Stomach (tissue), 9 donors: ENCODE results near the gene CCDC106. TPM values are rescaled to one million over a fixed set of nuclear protein-coding genes. Genes with fewer than 3 reads are reported as not detected.

Experiments used
- DNase-seq, 2 donors: peaks; one replicate each; pipeline versions ENCODE4 v3.0.0 to v3.0.0-alpha.2; 2013 to 2019
- H3K27ac ChIP-seq, 5 donors: fragments of 200-600 bp in 4 of 5; sonication (generic) in 4 of 5; one replicate each; pipeline ENCODE4 v1.5.1; 2013 to 2019; ENCODE audit warnings: mild to moderate bottlenecking in 1 of 5, moderate library complexity in 1 of 5
- H3K27me3 ChIP-seq, 3 donors: fragments of 200-600 bp; sonication (generic); one replicate each; pipeline ENCODE4 v1.5.1; 2017 to 2019; ENCODE audit warnings: mixed run types in 1 of 3
- H3K36me3 ChIP-seq, 4 donors: fragments of 200-600 bp; sonication (generic); 1 replicate in 3 of 4; 2 replicates in 1 of 4; pipeline ENCODE4 v1.5.1; 2016 to 2019
- H3K4me1 ChIP-seq, 4 donors: fragments of 200-600 bp; sonication (generic); one replicate each; pipeline ENCODE4 v1.5.1; 2016 to 2019
- H3K4me3 ChIP-seq, 4 donors: fragments of 200-600 bp; sonication (generic) in 3 of 4; one replicate each; pipeline ENCODE4 v1.5.1; 2016 to 2019; ENCODE audit warnings: mild to moderate bottlenecking in 1 of 4
- H3K9me3 ChIP-seq, 4 donors: fragments of 200-600 bp; sonication (generic); one replicate each; pipeline ENCODE4 v1.5.1; 2016 to 2019
- EP300 ChIP-seq: sonication (generic); formaldehyde crosslinking; IDR thresholded peaks from one replicate; pipeline ENCODE4 v1.6.1; 2017; ENCODE audit warnings: antibody characterized with exemption
- POLR2A ChIP-seq, 4 donors: fragments of 450-650 bp; IDR thresholded peaks; one replicate each; pipeline ENCODE4 v1.6.1; 2016; ENCODE audit warnings: antibody characterized with exemption in 4 of 4, control low read depth in 2 of 4, mild to moderate bottlenecking in 1 of 4, moderate library complexity in 1 of 4
- POLR2AphosphoS5 ChIP-seq, 3 donors: sonication (generic); formaldehyde crosslinking; IDR thresholded peaks; one replicate each; pipeline ENCODE4 v1.6.1; 2016; ENCODE audit warnings: antibody characterized with exemption in 3 of 3
- WGBS, 5 donors: extraction: QIAGEN DNeasy Blood & Tissue Kit in 3 of 5; methylation state at CpG; one replicate each; pipeline versions ENCODE4 v1.1.5 to v1.1.7; 2013 to 2018; 5-methylcytosine and 5-hydroxymethylcytosine counted together
- intact Hi-C: fragments of 100-400 bp; cut with DNase I; formaldehyde crosslinking; loops from one replicate; pipeline ENCODE4 v1.15.1; 2023; ENCODE audit warnings: low total_unique reads
- polyA plus RNA-seq, 3 donors: library from polyadenylated mRNA; stranded (reverse); fragments of 200-250 nt; gene quantifications; one replicate each; pipeline ENCODE4 v1.2.3, GENCODE V29; 2013
- total RNA-seq, 5 donors: library from RNA; depleted of rRNA; stranded (reverse); fragments of >200 nt; gene quantifications; one replicate each; pipeline versions ENCODE4 v1.1.0 to v1.2.3, GENCODE V29; 2014 to 2016
- TF ChIP-seq, protein P1 (sequence below), 7 experiments: fragments of 450-650 bp in 4 of 7; fragments of 200-600 bp in 3 of 7; sonication (generic) in 3 of 7; IDR thresholded peaks; one replicate each; pipeline ENCODE4 v1.5.1; 2016 to 2019; ENCODE audit warnings: antibody characterized with exemption in 7 of 7, control low read depth in 2 of 7, mild to moderate bottlenecking in 1 of 7
- donor health status: healthy with polysubstance abuse.
- donor health status: Bipolar disorder and iron deficiency.
- donor health status: healthy.

The CCDC106 gene
- total and polyA plus RNA-seq, 8 donors = 3.5 to 25.5 (median 13.7) TPM

- no peak overlapping the region for H3K4me3 ChIP-seq
- H3K9me3 ChIP-seq = no peaks in the 10 kb centered on the region
- no peaks in the 10 kb centered on the region for H3K27me3 ChIP-seq
- TF ChIP-seq POLR2A (IDR thresholded peaks at IDR 0.05) (no peak), EP300 (no peak), POLR2AphosphoS5 (IDR thresholded peaks at IDR 0.05) (no peak)
- peaks cover 16 to 33% (median 20%) of the 10 kb centered on the region in 4 donors for H3K4me1 ChIP-seq
- H3K36me3 ChIP-seq = peaks cover 54 to 68% (median 65%) of the 10 kb centered on the region in 4 donors
- 91 to 93% (median 92%) methylated on average over 12 of the region's 12 CpGs for WGBS, 5 donors
- no peak overlapping the region for H3K27ac ChIP-seq
- no peak for DNase-seq
- intact Hi-C loops = no loop called here
These were observed 52.8 kb downstream of the CCDC106 start for GRCh38 chr19:55700813-55701212.

- no peak overlapping the region for H3K4me3 ChIP-seq
- intact Hi-C loops = no loop called here
- no peaks in the 10 kb centered on the region for H3K9me3 ChIP-seq
- H3K27me3 ChIP-seq = no peaks in the 10 kb centered on the region
- peaks cover 43 to 55% (median 51%) of the 10 kb centered on the region in 4 donors for H3K36me3 ChIP-seq
- H3K27ac ChIP-seq = peak overlapping the region; percentile 15 to 67 (median 25)
- TF ChIP-seq, protein P1, sequence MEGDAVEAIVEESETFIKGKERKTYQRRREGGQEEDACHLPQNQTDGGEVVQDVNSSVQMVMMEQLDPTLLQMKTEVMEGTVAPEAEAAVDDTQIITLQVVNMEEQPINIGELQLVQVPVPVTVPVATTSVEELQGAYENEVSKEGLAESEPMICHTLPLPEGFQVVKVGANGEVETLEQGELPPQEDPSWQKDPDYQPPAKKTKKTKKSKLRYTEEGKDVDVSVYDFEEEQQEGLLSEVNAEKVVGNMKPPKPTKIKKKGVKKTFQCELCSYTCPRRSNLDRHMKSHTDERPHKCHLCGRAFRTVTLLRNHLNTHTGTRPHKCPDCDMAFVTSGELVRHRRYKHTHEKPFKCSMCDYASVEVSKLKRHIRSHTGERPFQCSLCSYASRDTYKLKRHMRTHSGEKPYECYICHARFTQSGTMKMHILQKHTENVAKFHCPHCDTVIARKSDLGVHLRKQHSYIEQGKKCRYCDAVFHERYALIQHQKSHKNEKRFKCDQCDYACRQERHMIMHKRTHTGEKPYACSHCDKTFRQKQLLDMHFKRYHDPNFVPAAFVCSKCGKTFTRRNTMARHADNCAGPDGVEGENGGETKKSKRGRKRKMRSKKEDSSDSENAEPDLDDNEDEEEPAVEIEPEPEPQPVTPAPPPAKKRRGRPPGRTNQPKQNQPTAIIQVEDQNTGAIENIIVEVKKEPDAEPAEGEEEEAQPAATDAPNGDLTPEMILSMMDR (IDR thresholded peaks at IDR 0.05) = no peak
- TF ChIP-seq POLR2AphosphoS5 (IDR thresholded peaks at IDR 0.05) = peak in 1 of 3 donors; percentile 48
- H3K4me1 ChIP-seq = peaks cover 16 to 33% (median 20%) of the 10 kb centered on the region in 4 donors
- DNase-seq = peak; percentile 64 to 71
- 31 to 66% (median 35%) methylated on average over 13 of the region's 13 CpGs for WGBS, 5 donors
These were observed 54.2 kb downstream of the CCDC106 start for GRCh38 chr19:55702131-55702627.

Other genes with a start within 250 kb of the CCDC106 start
- 10 to 100 TPM in 3 of 5 donors, 1 to 10 TPM in 2; 8.0 to 43.3 (median 20.2) TPM for gene UBE2S, start 240.4 kb upstream of the CCDC106 start, total RNA-seq
- gene UBE2S, start 240.4 kb upstream of the CCDC106 start, polyA plus RNA-seq = 10 to 100 TPM; 11.6 to 13.1 (median 13.1) TPM
- gene SHISA7, start 204.9 kb upstream of the CCDC106 start, total RNA-seq = not detected
- gene SHISA7, start 204.9 kb upstream of the CCDC106 start, polyA plus RNA-seq = not detected
- 100 to 1,000 TPM in 1 of 5 donors, 10 to 100 TPM in 4; 19.8 to 348 (median 63.6) TPM for gene ISOC2, start 186.6 kb upstream of the CCDC106 start, total RNA-seq
- 10 to 100 TPM; 76.7 to 80.5 (median 79.6) TPM for gene ISOC2, start 186.6 kb upstream of the CCDC106 start, polyA plus RNA-seq
- not detected for gene C19orf85, start 183.5 kb upstream of the CCDC106 start, total RNA-seq
- gene C19orf85, start 183.5 kb upstream of the CCDC106 start, polyA plus RNA-seq = under 1 TPM in 1 of 3 donors, not detected in 2; 0.23 TPM
- 10 to 100 TPM in 1 of 5 donors, 1 to 10 TPM in 3, under 1 TPM in 1; 0.58 to 16.1 (median 5.7) TPM for gene ZNF628, start 171.6 kb upstream of the CCDC106 start, total RNA-seq
- 1 to 10 TPM; 2.0 to 7.2 (median 4.3) TPM for gene ZNF628, start 171.6 kb upstream of the CCDC106 start, polyA plus RNA-seq
- 1 to 10 TPM in 2 of 5 donors, not detected in 3; 4.3 to 6.4 TPM for gene NAT14, start 163.0 kb upstream of the CCDC106 start, total RNA-seq
- 10 to 100 TPM in 2 of 3 donors, 1 to 10 TPM in 1; 8.7 to 22.1 (median 14.4) TPM for gene NAT14, start 163.0 kb upstream of the CCDC106 start, polyA plus RNA-seq
- gene SSC5D, start 159.8 kb upstream of the CCDC106 start, total RNA-seq = 10 to 100 TPM in 2 of 5 donors, 1 to 10 TPM in 2, not detected in 1; 2.2 to 15.1 (median 9.8) TPM
- under 1 TPM; 0.46 to 0.87 (median 0.80) TPM for gene SSC5D, start 159.8 kb upstream of the CCDC106 start, polyA plus RNA-seq
- not detected for gene SBK2, start 111.1 kb upstream of the CCDC106 start, total RNA-seq
- gene SBK2, start 111.1 kb upstream of the CCDC106 start, polyA plus RNA-seq = not detected
- gene SBK3, start 102.7 kb upstream of the CCDC106 start, total RNA-seq = 1 to 10 TPM in 2 of 5 donors, under 1 TPM in 1, not detected in 2; 0.37 to 6.2 (median 2.0) TPM
- gene SBK3, start 102.7 kb upstream of the CCDC106 start, polyA plus RNA-seq = under 1 TPM in 2 of 3 donors, not detected in 1; 0.20 to 0.56 TPM
- 10 to 100 TPM in 1 of 5 donors, 1 to 10 TPM in 4; 3.1 to 12.1 (median 5.1) TPM for gene ZNF579, start 67.4 kb upstream of the CCDC106 start, total RNA-seq
- gene ZNF579, start 67.4 kb upstream of the CCDC106 start, polyA plus RNA-seq = 10 to 100 TPM; 10.8 to 13.0 (median 11.0) TPM
- 10 to 100 TPM in 1 of 5 donors, 1 to 10 TPM in 3, not detected in 1; 4.0 to 16.8 (median 6.7) TPM for gene FIZ1, start 48.7 kb upstream of the CCDC106 start, total RNA-seq
- gene FIZ1, start 48.7 kb upstream of the CCDC106 start, polyA plus RNA-seq = 10 to 100 TPM in 1 of 3 donors, 1 to 10 TPM in 2; 8.7 to 10.8 (median 9.4) TPM
- 10 to 100 TPM in 3 of 5 donors, 1 to 10 TPM in 2; 2.9 to 54.3 (median 17.4) TPM for gene ZNF524, start 47.9 kb upstream of the CCDC106 start, total RNA-seq
- gene ZNF524, start 47.9 kb upstream of the CCDC106 start, polyA plus RNA-seq = 10 to 100 TPM; 61.3 to 70.7 (median 68.9) TPM
- gene ZNF865, start 42.6 kb upstream of the CCDC106 start, total RNA-seq = 10 to 100 TPM in 3 of 5 donors, 1 to 10 TPM in 2; 1.3 to 60.5 (median 11.6) TPM
- 1 to 10 TPM; 5.3 to 6.3 (median 6.1) TPM for gene ZNF865, start 42.6 kb upstream of the CCDC106 start, polyA plus RNA-seq
- 10 to 100 TPM in 1 of 5 donors, 1 to 10 TPM in 3, not detected in 1; 1.8 to 15.1 (median 4.6) TPM for gene ZNF784, start 23.6 kb upstream of the CCDC106 start, total RNA-seq
- 1 to 10 TPM; 4.2 to 6.0 (median 5.9) TPM for gene ZNF784, start 23.6 kb upstream of the CCDC106 start, polyA plus RNA-seq
- gene ZNF580, start 7.2 kb upstream of the CCDC106 start, total RNA-seq = 10 to 100 TPM in 4 of 5 donors, not detected in 1; 10.6 to 55.0 (median 16.6) TPM
- 10 to 100 TPM; 18.6 to 26.9 (median 21.5) TPM for gene ZNF580, start 7.2 kb upstream of the CCDC106 start, polyA plus RNA-seq
- gene ZNF581, start 4.6 kb upstream of the CCDC106 start, total RNA-seq = 10 to 100 TPM in 1 of 5 donors, 1 to 10 TPM in 4; 2.2 to 14.5 (median 5.3) TPM
- 10 to 100 TPM; 14.9 to 27.8 (median 21.2) TPM for gene ZNF581, start 4.6 kb upstream of the CCDC106 start, polyA plus RNA-seq
- 100 to 1,000 TPM in 4 of 5 donors, 10 to 100 TPM in 1; 70.5 to 463 (median 183) TPM for gene U2AF2, start 6.8 kb downstream of the CCDC106 start, total RNA-seq
- 10 to 100 TPM; 53.2 to 91.4 (median 62.2) TPM for gene U2AF2, start 6.8 kb downstream of the CCDC106 start, polyA plus RNA-seq
- gene EPN1, start 27.0 kb downstream of the CCDC106 start, total RNA-seq = 100 to 1,000 TPM in 3 of 5 donors, 10 to 100 TPM in 2; 17.8 to 363 (median 184) TPM
- gene EPN1, start 27.0 kb downstream of the CCDC106 start, polyA plus RNA-seq = 100 to 1,000 TPM in 2 of 3 donors, 10 to 100 TPM in 1; 74.6 to 213 (median 183) TPM
- not detected for gene NLRP9, start 90.2 kb downstream of the CCDC106 start, total RNA-seq
- gene NLRP9, start 90.2 kb downstream of the CCDC106 start, polyA plus RNA-seq = not detected
- gene RFPL4A, start 110.9 kb downstream of the CCDC106 start, total RNA-seq = 1 to 10 TPM in 1 of 5 donors, not detected in 4; 1.7 TPM
- gene RFPL4A, start 110.9 kb downstream of the CCDC106 start, polyA plus RNA-seq = not detected
- not detected for gene RFPL4AL1, start 120.9 kb downstream of the CCDC106 start, total RNA-seq
- not detected for gene RFPL4AL1, start 120.9 kb downstream of the CCDC106 start, polyA plus RNA-seq
- not detected for gene NLRP11, start 183.8 kb downstream of the CCDC106 start, total RNA-seq
- gene NLRP11, start 183.8 kb downstream of the CCDC106 start, polyA plus RNA-seq = under 1 TPM in 2 of 3 donors, not detected in 1; 0.03 to 0.12 TPM
- not detected for gene NLRP4, start 188.3 kb downstream of the CCDC106 start, total RNA-seq
- under 1 TPM in 1 of 3 donors, not detected in 2; 0.23 TPM for gene NLRP4, start 188.3 kb downstream of the CCDC106 start, polyA plus RNA-seq